GM10266 (cell line): ENCODE measurements around the gene INTS7.
"Not testable (repeated sequence)": the region's sequence is repeated elsewhere in the genome, so short reads cannot be mapped to it uniquely, and the experiment has no call there.

Experiments
- DNase-seq: peaks from one replicate; pipeline ENCODE4 v3.0.0; 2012; ENCODE audit errors: extremely low spot score
- TF ChIP-seq, protein P1 (sequence below): IDR thresholded peaks from 2 replicates; pipeline ENCODE4 v1.5.1; 2012; ENCODE audit warnings: mild to moderate bottlenecking, low read depth; ENCODE audit not compliant: control insufficient read depth, insufficient read depth; ENCODE audit errors: missing control alignments

INTS7 gene

DNA sequence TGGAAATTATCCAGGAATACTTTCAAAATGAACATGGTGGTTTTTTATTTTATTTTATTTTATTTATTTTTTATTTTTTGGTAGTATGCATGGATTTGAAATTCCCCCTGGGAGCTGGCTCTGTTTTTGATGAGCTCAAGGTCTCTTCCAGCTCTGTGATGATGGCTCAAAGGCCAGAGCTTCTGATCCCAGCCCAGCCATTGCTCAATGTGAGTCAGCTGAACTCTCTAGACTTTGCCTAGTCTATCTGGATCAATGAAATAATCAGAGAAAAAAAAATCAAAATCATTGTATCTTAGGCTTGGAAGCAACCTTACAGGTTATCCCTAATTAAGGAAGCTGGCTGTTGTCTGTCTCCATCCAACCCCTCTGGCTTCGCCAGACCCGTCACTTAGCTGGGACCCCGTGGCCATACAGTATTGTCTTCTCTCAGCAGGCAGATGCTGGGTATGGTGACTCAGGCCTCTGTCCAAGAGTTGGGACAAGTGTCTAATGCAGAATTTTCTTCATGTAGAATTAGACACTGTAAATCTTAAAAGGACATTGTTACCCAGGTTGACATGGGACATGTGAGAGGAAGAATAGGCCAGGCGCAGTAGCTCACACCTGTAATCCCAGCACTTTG lies 114.6 kb downstream of the INTS7 start:
- DNase-seq, result no peak
- TF ChIP-seq, protein P1, sequence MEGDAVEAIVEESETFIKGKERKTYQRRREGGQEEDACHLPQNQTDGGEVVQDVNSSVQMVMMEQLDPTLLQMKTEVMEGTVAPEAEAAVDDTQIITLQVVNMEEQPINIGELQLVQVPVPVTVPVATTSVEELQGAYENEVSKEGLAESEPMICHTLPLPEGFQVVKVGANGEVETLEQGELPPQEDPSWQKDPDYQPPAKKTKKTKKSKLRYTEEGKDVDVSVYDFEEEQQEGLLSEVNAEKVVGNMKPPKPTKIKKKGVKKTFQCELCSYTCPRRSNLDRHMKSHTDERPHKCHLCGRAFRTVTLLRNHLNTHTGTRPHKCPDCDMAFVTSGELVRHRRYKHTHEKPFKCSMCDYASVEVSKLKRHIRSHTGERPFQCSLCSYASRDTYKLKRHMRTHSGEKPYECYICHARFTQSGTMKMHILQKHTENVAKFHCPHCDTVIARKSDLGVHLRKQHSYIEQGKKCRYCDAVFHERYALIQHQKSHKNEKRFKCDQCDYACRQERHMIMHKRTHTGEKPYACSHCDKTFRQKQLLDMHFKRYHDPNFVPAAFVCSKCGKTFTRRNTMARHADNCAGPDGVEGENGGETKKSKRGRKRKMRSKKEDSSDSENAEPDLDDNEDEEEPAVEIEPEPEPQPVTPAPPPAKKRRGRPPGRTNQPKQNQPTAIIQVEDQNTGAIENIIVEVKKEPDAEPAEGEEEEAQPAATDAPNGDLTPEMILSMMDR, result no peak

DNA sequence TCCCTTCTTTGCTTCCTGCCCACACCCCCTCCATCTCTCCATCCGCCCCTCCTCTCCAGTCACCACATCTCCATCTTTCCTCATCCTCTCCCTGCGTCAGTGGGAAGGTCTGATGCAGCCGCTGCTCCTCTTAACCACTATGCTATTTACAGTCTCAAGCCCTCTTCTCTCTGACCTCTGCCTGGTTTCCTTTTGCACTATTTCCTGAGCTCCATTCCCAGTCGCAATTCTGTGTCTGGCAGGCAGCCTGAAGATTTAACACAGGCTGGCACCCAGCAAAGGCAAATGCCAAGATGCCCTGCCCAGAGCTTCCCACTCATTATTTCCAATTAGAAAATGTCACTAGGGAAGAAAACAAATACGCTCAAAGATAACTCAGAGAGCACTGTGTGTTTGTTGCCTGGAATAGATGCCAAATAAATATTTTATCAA lies 115.2 kb downstream of the INTS7 start:
- TF ChIP-seq, protein P1, result no peak
- no peak for DNase-seq

DNA sequence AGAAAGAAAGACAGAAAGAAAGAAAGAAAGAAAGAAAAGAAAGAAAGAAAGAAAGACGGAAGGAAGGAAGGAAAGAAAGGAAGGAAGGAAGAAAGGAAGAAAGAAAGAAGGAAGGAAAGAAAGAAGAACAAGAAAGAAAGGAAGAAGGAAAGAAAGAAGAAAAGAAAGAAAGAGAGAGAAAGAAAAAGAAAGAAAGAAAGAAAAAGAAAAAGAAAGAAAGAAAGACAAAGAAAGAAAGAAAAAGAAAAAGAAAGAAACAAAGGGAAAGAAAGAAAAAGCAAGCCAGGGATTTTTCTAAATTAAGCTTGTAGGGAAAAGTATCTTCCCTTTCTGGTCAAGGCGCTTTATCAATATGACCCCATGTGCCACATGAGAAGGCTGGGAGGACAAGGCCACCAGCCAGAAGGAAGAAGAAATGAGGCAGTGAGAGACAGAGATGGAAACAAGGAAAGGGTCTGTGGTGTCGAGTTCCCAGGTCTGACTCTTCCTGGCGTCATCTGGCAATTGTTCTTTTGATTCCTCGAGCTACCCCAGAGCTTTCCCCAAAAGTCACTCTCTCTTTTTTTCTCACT lies 116.4 kb downstream of the INTS7 start:
- TF ChIP-seq, protein P1, result no peak
- DNase-seq, result no peak

DNA sequence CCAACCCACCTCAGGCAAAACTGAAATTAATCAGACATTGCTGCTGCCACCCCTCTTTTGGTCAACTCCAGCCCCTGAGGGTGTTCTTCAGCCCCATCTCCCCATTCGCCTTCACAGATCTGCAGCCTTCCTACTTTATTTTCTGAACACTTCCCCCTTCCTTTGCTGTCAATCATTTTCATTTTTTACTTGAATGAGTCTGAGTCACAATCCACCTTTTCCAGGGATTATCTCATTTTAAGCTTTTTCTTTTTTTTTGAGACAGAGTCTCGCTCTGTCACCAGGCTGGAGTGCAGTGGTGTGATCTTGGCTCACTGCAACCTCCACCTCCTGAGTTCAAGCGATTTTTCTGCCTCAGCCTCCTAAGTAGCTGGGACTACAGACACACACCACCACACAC lies 118.9 kb downstream of the INTS7 start:
- not testable (repeated sequence) for DNase-seq

DNA sequence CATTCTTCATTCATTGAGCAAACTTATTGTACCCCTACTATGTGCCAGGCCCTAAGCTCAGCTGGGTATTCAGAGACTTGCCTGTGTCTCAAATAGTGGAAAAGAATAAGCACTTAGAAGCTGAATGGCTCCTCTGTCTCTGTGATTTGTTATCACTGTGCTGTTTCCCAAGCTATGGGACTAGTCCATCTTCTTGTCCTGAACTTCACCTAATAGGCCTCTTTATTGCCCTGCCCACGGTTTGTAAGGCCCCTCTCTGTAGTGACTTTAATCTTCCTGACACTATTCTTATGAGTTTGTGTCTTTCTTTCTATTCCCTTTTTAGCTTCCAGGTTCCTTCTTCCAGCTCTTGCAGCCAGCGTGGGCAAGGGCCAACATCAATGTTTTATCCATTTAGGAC lies 119.4 kb downstream of the INTS7 start:
- no peak for DNase-seq
- TF ChIP-seq, protein P1, result no peak

DNA sequence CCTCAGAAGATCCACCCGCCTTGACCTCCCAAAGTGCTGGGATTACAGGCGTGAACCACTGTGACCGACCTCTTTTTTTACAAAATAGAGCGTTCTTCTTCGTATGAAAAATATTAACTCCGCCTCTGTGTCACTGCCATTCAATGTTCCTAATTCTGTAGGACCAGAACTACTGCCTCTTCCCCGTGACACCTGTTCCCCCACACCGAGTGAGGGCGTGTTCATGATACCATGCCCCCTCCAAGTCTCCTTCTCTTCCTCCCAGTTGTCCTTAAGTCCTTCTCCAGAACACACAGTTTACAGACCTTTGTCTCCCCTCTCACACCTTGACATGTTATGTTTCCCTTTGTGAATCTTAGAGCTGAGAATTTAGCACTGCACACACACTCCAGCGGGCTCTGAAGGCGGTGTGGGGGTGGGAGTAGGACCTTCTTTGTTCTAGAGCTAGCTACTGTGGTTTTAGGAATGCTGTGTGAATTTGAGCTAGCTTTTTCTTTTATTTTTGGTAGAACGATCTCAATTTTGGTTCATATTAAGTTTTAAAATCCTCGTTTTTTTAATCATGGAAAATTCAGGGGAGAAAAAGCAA lies 122.4 kb downstream of the INTS7 start:
- TF ChIP-seq, protein P1, result no peak
- no peak for DNase-seq

DNA sequence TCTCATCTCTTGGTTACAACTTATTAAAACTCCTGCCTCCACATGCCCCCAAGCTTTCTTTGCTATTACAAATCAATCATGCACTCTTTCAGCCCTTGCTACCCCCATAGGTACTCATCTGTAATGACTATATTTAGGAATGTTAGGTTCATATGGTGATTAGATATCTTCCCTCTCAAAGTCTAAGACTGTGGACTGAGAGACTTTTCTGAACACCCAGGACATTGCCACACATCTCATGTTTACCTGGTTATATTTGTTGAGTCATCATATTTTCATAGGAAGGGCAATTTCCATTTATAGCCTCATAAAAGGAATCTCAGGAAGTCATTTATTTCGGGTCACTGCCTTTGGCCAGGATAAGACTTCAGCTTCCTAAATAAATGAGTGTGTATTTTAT lies 123.3 kb downstream of the INTS7 start:
- TF ChIP-seq, protein P1, result no peak
- no peak for DNase-seq
